HepG2 (cell line): ENCODE results near the gene TMEM238.

Experiments
- CTCF ChIP-seq: sonication (generic); formaldehyde crosslinking; IDR thresholded peaks from 2 replicates; pipeline ENCODE4 v1.5.0; 2020; ENCODE audit warnings: mild to moderate bottlenecking, missing genetic modification reagents, moderate library complexity
- ISX ChIP-seq: sonication (generic); formaldehyde crosslinking; conservative IDR thresholded peaks from 2 replicates; pipeline ENCODE4 v1.5.0; 2020; ENCODE audit warnings: missing genetic modification reagents
- MAFF ChIP-seq: IDR thresholded peaks from 2 replicates; pipeline ENCODE4 v1.6.1; 2011; ENCODE audit warnings: low read depth, low read length, improper control_type of control experiment
- NONO ChIP-seq, 2 experiments: fragments of 450-650 bp in 1 of 2; sonication (generic) in 1 of 2; formaldehyde crosslinking in 1 of 2; IDR thresholded peaks in 1 of 2; conservative IDR thresholded peaks in 1 of 2; 2 replicates each; pipeline versions ENCODE4 v1.6.1 to v1.8.0; 2017 to 2022; ENCODE audit warnings: mild to moderate bottlenecking in 1 of 2, missing genetic modification reagents in 1 of 2, moderate library complexity in 1 of 2
- POLR2G ChIP-seq: fragments of 200-400 bp; formaldehyde crosslinking; IDR thresholded peaks from 2 replicates; pipeline ENCODE4 v1.6.1; 2018; ENCODE audit warnings: mild to moderate bottlenecking, low read depth, low read length, moderate library complexity
- RNF2 ChIP-seq: fragments of 450-650 bp; conservative IDR thresholded peaks from 2 replicates; pipeline ENCODE4 v1.6.1; 2016; ENCODE audit warnings: low read depth
- ZBTB2 ChIP-seq: sonication (generic); formaldehyde crosslinking; IDR thresholded peaks from 2 replicates; pipeline ENCODE4 v1.8.0; 2022; ENCODE audit warnings: low read depth, missing genetic modification reagents
- TF ChIP-seq, protein P1 (sequence below): sonication (generic); formaldehyde crosslinking; IDR thresholded peaks from 2 replicates; pipeline ENCODE4 v1.5.0; 2020; ENCODE audit warnings: missing genetic modification reagents, mild to moderate bottlenecking, borderline replicate concordance

GRCh38 chr19:55369653-55370304 lies 14.3 kb downstream of the TMEM238 start:
- TF ChIP-seq MAFF (no peak), RNF2 (no peak), POLR2G (no peak), CTCF (no peak), ZBTB2 (CRISPR knock-in tag) (no peak), NONO (IDR thresholded peaks at IDR 0.05) (no peak), NONO (CRISPR knock-in tag; conservative IDR thresholded peaks at IDR 0.05) (no peak), ISX (CRISPR knock-in tag) (no peak)
- TF ChIP-seq, protein P1, sequence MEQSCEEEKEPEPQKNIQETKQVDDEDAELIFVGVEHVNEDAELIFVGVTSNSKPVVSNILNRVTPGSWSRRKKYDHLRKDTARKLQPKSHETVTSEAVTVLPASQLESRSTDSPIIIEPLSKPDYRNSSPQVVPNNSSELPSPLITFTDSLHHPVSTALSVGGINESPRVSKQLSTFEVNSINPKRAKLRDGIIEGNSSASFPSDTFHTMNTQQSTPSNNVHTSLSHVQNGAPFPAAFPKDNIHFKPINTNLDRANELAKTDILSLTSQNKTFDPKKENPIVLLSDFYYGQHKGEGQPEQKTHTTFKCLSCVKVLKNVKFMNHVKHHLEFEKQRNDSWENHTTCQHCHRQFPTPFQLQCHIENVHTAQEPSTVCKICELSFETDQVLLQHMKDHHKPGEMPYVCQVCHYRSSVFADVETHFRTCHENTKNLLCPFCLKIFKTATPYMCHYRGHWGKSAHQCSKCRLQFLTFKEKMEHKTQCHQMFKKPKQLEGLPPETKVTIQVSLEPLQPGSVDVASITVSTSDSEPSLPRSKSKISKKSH (CRISPR knock-in tag): no peak
